Fibroblast of lung (primary cell): Measurements from ENCODE around the gene PTPRCAP.

Source experiments
- CTCF ChIP-seq, 2 donors: IDR thresholded peaks in 1 of 2; conservative IDR thresholded peaks in 1 of 2; 1 replicate in 1 of 2; 2 replicates in 1 of 2; pipeline ENCODE4 v1.5.1; 2011 to 2012; ENCODE audit warnings: low read length in 2 of 2, control low read depth in 1 of 2, inconsistent platforms in 1 of 2, low read depth in 1 of 2, mild to moderate bottlenecking in 1 of 2
- EZH2 ChIP-seq: IDR thresholded peaks from 2 replicates; pipeline ENCODE4 v1.5.1; 2012; ENCODE audit warnings: low read length, control low read depth, mild to moderate bottlenecking; ENCODE audit errors: missing control alignments

GRCh38 chr11:67472882-67473281 lies 35.4 kb upstream of the PTPRCAP start:
- TF ChIP-seq CTCF (conservative IDR thresholded peaks at IDR 0.05 in 1 of 2, IDR thresholded peaks at IDR 0.05 in 1 of 2; ENCODE audit: low read depth in 1 of 2, low read length in 2 of 2) (no peak), EZH2 (no peak)
